Central memory CD4-positive, alpha-beta T cell (primary cell): ENCODE measurements around the gene RNF39.

Source experiments
- DNase-seq: peaks from one replicate; pipeline ENCODE4 v3.0.0; 2022

RNF39 gene

DNA sequence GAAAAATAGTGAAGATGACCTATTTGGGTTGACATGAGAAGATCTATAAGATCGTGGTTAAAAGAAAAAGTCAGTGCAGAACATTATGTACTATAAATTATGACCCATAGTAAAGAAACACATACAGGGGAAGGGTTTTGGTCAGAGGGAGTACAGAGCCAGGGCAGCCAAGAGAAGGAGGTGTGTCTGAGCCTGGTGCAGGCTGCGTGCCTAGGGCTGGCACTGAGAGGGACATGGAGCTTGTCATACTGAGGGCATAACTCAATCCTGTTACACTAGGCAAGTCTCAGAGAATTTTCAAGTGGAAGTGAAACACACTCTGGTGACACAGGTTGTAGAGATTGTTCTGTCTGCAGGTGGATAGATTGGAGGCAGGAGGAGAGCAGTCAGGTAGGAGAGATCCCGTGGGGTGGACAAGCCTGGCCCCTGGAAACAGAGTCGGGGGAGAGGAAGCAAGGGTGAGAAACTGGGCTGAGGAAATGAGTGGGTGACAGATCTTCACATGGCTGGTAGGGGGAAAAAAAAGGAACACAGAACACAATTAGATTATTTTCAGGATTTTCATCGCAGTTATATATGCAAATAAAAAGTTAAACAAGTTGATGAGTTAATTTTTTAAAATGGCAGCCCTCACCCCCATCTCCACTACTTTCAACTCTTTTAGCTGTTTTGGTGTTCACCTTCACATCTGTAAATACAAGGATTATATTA lies 18.5 kb upstream of the RNF39 start:
- no peak for DNase-seq

DNA sequence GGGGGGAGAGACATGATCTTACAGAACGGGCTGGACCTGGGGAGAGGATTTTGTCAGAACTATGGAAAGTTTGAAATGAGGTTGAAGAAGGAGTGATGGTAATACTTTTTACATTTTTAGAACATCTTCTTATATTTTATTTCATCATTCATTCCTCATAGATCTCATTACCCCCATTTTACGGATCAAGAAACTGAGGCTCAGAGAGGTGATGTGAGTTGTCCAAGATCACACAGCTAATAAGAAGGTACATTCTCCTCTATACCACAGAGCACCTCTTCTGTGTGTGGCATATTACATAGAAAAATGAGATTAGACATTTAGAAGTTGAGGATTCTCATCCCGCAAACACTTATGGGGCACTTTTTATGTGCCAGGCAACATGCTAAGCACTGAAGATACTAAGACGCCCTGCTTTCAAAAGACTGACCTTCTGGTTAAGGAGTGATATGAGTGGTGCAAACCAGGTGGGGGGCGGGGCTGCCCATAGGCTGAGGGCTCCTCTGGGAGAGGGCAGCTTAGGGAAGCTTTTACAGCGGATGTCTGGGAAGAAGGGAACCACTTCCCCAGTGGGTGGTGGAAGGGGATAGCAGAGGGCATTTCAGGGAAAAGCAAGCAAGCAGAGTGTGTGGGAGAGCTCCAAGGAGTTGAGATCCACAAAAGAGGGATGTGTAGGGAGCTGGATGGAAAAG lies 17.4 kb upstream of the RNF39 start:
- DNase-seq: no peak

DNA sequence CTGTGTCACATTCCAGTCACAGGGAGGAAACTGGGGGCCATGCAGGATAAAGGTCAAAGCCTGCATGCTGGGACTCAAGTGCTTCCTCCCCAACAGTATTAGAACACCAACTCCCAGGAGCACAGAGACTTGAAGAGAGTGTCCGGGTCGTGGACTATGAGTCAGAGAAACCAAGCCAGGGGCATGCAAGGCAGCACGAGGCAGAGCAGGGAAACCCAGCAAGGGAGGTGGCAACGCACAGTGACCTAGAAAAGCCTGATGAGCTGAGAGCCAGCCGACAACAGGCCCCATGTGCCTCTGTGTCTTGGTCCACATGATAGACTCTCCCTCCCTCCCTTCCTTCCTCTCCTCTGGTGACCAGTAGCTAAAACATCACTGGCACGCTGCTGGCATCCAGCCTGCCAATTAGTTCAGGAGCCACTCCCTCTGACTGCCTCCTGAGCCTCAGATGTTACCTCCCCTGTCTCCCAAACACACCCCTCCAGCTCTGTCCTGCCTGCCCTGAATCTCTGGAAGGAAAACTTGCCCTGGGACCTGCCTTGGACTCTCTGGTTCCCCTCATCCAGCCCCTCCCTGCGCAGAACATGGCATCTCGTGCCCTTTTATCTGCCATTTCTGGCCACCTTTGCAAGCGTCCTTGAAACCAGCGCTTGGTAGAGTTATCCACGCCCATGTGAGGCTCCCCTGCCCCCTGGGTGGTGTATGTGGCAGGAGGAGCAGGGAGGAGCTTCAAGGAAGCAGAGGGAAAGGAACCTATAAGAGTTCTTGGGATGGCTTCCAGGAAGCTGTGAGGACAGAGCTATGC lies 16.2 kb upstream of the RNF39 start:
- DNase-seq: no peak

DNA sequence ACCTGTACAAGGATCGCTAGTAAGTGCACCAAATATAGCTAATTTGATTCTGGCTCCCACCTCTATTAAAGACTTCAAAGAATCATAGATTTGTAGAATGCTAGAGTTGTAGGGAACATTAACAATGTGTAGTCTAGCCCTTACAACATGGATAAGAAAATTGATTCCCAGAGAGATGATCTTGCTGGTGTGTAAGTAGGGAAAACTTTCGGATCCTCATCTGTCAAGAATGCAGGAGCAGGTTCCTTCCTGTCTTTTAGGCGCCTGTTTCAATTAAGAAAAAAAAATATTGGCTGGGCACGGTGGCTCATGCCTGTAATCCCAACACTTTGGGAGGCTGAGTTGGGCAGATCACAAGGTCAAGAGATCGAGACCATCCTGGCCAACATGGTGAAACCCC lies 12.3 kb upstream of the RNF39 start:
- no peak for DNase-seq

DNA sequence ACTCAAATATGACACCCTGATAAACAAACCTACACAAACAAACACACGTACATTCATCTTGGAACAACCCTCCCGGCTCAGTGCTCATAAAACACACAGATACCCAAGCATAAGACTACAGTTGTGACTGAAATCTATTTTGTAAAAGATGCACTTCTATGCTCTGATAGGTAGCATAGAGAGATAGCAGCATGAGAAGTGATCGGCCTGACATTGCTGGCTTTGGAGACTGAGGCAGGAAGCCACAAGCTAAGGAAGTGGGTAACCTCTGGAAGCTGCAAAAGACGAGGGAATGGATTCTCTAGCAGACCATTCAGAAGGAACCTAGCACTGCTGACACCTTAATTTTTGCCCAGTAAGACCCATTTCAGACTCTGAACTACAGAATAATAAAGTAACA lies 1.6 kb upstream of the RNF39 start:
- DNase-seq: no peak

DNA sequence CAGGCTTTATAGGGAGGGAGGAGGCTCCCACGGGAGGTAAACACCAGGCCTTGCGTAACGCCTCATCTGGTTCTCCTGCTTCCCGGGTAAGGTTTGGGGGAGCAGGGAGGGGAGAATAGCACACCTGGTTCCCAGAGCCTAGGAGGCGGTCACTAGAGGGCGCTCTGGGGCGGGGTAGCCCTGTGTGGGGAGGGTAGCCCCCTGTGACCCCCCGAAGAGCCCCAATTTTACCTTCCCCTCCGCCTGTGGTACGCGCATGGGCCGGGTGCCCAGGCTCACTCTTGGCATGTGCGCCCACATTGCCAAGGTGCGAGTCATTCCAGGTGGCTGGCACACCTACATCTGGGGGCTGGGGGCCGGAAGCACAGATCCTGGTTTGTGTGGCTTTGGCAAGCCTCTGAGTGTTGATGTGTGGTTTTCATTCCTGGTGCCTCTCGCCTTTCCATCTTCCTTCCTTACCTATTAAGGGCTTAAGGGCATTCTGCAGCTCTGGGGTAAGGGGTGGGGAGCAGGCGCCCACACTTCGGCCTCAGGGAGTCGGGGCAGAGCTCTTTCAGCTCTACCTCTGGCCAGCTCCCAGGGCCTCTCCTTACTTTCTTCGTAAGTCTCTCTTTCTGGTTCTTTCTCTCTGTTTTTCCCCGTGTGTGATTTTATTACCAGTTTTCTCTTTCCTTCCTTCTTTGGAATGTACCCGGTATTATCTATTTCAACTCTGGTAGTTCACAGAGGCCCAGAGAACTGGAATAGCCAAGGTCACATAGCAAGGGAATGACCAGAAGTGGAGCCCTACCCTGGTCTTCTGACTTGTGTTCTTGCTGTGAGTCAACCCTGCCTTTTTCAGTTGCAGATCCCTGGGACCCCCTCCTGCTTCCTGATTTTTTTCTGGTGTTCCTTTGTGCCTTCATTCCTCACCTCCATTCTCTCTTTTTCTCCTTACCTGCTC lies 492 bp upstream of the RNF39 start:
- DNase-seq: no peak

DNA sequence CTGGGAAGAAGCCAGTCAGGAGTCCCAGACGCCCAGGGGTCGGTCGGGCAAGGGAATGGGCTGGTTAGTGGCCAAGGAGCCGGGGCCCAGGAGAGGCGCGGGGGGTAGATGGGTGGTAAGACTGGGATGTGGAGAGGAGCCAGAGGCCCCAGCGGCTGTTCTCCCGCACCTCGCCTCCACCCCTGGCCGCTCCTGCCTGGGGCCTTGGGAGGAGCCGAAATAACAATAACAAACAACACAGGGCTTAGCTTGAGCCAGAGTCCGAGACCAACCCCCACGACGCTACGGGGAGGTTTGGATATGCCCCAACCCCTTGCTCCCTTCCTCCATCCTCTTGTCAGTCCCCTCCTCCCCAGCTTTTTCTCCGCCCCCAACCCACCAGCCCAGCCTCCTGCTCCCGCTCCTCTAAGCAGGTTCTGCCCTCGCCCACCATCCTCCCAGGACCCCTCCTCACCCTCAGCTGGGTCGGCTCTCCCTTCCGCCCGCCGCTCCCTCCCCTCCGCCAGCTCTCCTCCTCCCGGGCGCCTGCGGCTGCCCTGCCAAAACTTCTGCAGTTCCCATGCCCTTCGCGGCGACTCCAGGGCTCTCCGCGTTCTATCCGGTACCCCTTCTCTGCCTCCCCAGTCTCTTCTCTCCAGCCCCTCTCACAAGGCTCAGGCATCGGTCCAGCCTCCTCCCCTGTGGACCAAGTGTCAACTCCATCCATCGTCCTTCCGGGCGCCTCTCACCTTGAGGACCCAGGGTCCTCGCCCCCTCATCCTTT lies 1.1 kb downstream of the RNF39 start:
- no peak for DNase-seq

DNA sequence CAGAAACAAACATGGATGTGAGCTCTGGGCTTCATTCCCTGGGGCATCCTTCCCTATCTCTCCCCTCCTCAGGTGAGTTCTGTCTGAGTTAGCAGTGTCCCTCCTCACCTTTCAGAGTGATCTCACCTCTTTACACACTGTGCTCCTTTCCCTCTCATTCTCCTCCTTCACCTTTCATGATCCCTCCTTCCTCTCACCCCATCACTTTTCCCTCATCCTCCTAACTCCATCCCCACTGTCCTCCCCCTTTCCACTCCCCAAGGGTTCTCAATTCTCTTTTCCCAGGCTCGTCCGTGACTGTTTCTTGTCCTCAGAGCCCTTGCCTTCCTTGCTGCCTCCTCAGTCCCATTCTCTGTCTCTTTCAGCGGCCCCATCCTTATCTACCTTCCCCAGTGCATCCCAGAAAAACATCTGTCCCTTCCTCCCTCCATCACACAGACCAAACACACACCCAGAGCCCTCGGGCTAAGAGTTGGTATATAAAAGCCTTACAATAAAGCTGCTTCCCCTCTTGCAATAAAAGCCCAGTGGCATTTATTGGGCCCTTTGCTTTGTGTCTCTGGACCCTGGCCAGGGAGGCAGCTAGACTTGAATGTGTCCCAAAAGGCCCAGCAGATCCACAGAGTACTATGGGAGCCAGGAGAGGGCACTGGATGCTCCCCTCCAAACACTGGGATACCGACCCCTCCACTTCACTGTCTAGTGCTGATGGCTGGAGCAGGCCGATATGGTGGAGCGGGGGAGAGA lies 1.9 kb downstream of the RNF39 start:
- DNase-seq: no peak

DNA sequence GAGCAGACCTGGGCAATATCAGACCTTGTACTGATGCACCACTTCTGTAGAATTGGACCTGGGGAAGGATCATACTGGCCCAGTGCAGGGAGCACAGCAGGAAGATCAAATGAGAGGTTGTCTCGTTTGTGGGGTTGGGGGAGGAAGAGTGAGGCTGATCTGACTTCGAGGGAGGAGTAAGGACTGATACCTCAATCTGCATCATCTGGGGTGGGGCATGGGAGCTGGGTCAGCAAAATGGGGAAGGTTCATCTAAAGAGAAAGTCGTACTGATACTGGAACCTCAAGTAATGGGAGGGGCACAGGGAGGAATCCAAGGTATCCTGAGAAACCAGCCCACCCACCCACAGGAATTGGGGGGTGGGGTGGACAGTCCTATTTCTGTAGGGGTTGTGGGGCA lies 3.7 kb downstream of the RNF39 start:
- no peak for DNase-seq

DNA sequence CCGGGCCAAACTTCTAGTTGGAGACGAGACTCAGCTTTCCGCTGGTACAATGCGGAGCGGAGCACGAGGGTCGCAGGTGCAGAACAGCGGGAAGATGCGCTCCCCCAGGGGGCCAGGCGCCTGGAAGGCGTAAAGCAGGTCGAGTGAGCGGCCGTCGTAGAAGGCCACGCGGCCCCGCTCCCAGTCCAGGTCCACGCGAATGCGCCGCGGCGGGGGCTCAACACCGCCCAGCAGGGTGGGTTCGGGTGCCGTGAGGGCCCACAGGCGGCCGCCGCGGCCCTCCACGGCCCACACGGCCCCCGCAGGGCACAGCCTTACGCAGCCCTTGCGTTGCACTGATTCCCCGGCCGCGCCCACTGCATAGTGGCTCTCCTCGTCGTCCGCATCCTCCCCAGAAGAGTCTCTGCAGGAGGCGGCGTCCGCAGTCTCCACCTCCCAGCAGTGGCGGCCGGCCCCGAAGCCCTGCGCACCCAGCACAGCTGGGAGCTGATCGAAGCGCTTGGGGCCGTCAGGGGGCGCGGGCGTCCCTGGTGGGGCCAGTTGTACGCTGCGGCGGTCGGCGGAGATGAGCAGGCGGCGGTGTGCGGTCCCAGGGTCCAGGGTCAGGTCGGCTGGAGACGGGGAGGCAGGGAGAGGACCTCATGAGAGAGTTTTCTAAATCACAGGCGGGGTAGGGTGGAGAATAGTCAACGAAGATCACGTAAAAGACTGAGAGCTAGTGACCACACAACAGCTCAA lies 4.3 kb downstream of the RNF39 start:
- DNase-seq: no peak

DNA sequence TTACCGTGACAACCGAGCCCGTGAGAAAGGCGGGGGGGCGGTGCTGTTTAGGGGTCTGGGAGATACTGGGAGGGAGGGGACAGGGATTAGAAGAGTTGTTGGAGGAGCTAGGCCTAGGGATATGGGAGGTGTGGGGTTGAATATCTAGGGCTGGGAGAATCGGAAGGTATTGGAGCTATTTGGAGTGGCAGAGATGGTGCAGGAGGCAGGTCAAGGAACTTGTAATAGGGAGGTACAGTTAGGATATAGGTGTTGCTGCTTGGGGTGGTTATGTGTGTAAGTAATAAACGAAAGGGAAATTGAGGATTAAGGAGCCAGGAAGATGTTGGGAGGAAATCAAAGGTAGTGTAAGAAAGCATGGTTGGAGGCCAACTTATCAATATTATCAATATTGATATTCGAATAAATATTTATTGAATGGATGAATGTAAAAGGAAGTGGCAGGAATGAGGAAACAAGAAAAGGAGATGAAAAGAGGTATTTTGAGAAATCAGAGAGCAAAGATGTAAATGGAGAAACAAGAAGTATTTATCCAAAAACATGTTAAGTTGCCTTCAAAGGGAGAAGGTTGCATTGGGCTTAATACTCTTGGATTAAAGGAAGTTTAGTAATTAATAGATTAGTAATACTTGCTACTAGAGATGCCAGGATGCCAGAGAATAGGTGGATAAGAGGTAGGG lies 8.0 kb downstream of the RNF39 start:
- no peak for DNase-seq

DNA sequence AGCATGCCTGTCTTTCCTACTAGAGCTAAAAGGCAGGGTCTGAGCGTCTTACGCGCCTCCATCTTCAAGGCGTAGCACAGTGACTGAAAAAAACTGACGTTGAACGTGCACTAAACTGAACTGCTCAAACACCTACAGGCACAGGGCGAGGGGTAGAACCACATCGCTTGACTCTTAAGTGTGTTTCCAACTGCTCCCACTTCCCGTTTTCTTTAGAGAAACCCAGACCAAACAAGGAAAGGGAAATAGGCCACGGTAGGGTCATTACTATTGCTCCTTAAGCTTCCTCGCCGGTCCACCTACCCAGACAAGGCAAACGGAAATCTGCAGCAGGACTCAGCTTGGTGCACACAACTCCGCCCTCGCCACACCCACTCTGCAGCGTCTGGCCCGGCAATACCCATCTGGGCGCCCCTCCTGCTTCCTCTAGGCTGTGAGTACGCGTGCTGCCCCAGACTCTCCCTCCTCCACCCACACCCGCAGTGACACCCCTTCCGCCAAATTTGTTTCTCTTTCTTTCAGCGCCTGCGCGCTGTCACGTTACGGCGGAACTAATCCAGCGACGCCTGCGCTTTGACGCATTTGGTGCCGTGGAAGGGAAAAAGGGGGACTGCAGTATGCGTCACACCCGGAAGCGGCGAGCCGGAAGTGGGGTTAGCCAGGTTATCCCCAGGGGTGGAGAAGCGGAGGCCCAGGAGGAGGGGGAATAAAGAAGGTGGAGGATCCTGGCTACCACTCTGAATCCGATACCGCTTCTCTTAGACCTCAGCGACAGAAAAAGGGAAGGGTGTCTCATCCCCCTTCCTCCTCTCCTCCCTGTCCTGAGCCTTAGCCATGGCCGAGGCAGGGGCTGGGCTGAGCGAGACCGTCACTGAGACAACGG lies 8.8 kb downstream of the RNF39 start, which contains the start of gene PPP1R11:
PPP1R11 (plus strand) TSS at position 622 of the 883 bp plus-strand sequence; CDS start at position 835, 213 bp downstream.
- peak; percentile 100 for DNase-seq

DNA sequence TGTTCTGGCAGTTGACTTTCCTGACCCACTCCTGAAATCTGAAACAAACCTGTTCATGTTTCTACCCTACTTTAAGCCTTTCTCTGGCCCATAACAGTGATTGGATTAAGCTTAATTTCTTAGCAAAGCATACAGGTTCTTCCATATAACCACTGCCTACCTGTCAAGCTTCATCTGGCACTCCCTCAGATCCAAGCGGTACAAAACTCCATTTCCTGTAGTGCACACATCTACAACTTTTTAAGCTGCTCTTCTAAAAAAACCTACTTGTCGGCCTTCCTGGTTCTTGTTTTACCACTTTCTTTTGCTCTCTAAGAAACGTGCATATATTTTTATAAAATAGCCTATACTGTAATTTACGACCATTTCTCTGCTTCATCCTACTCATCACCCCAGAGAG lies 9.5 kb downstream of the RNF39 start:
- DNase-seq: no peak

DNA sequence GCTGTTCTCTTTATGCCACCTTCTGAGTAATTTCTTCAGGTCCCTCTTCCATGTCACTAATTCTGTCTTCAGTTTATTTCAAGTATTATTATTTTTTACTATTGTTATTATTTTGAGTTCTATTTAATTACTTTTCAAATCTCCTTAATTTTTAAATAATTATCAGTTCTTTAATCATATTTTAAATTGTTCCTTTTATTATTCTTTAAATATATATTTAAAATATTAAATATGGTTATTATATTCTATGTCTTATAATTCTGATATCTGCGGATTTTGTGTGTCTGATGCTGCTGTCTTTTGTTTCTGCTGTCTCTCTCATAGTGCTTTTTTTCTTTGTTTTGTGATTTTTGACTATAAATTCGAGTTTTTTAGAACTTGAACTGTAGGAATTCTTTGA lies 12.3 kb downstream of the RNF39 start:
- DNase-seq: no peak

DNA sequence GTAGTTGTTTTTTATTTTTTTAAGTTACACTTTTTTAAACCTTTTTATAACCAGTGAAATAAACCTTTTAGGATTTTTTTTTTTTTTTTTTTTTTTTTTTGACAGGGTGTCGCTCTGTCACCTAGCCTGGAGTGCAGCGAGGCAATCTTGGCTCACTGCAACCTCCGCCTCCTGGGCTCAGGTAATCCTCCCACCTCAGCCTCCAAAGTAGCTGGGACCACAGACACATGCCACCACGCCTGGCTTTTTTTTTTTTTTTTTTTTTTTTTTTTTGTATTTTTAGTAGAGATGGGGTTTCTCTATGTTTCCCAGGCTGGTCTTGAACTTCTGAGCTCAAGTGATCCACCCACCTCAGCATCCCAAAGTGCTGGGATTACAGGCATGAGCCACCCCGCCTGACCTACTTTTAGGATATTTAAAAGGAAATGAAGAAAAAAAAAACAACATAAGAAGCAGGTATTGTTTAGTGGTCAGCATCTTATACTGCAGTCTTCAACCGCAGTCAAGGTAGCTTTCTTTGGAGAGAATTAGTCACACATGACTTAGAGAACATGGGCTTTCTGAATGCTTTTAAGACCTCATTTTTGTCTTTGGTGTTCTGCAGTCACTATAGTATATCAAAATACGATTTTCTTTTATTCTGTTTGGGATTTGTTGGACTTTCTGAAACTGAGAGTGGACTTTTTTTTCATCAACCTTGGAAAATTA lies 12.9 kb downstream of the RNF39 start:
- peak; percentile 28 for DNase-seq

DNA sequence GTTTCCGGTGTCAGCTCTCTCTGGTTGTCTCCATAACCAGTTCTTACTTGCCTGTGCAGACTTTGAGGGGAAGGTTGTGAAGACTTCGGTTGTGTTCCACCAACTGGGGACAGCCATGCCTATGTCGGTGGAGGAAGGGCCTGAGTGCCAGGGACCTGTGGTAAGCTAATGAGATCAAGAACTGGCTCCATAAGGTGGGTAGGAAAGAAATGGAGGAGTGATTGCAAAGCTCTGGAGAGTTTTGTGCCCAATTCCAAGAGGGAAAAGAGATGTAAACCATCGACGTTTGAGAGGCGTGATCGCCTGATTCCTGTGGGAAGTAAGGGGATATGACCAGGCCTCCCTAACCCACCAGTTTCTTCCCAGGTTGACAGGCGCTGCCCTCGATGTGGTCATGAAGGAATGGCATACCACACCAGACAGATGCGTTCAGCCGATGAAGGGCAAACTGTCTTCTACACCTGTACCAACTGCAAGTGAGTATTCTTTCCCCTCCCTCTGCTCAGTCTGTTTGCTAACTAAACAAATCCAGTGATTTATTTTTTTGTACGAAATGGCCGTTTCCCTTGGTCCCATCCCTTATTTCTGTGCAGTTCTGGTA lies 13.6 kb downstream of the RNF39 start:
- peak; percentile 56 for DNase-seq

DNA sequence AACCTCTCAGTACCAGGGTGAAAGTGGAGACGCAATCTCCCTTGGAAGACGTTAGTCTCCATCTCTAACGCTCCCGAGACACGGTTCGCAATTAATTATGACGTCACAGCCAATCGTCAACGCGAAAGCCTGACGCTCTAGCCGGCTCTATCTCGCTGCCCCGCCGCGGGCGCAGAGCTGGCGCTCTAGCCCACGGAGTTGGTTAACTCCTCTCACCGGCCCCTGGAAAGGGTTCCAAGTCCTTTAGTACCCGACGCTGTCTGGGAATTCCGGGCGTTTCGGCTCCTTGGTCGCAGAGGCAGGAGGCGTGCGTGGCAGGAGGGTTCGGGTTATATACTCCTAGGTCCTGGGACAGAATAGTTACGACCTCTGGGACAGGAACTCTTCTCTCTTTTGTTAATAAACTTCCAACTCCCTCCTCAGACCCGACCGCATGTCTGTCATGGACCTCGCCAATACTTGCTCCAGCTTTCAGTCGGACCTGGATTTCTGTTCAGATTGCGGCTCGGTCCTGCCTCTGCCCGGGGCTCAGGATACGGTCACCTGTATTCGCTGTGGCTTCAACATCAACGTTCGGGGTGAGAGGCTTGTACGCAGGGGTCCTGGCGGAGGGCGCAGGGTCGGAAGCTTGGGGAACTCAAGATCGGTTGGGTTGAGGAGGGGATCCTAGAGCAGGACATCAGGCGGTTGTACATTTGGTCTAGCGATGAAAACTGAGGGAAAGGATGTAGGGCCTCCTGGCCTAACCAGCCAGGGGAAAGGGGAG lies 14.3 kb downstream of the RNF39 start, which contains the start of gene POLR1H:
POLR1H (plus strand) TSS at position 174 of the 766 bp plus-strand sequence; CDS start at position 434, 260 bp downstream.
- DNase-seq: peak; percentile 86
